ENCODE data around the gene IL1R2. TPM values are rescaled to one million over a fixed set of nuclear protein-coding genes. Genes with fewer than 3 reads are reported as not detected.
A peak's percentile ranks its signal among the peaks of the same experiment; 100 is the strongest.

Gene IL1R2
- total RNA-seq, 1 donor from 2014 or later, result 0.50 TPM

DNA sequence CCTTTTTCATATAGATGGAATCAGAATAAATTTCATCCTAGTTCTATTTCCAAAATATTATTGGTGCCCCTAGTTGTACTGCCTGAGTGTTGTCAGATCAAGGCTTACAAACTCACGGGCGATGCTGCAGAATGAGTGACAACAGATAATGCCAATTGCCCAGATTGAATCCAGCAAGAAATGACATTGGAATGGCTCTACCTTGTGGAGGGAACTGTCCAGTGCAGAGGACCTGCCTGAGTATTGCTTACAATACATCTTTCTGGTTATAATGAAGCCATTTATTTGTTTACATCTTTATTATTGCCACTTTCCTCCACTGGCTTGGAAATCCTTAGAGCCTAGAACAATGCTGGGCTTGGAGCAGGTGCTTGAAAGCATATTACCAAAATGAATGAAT, 7.8 kb upstream of the IL1R2 start:
- TF ChIP-seq, protein P1, sequence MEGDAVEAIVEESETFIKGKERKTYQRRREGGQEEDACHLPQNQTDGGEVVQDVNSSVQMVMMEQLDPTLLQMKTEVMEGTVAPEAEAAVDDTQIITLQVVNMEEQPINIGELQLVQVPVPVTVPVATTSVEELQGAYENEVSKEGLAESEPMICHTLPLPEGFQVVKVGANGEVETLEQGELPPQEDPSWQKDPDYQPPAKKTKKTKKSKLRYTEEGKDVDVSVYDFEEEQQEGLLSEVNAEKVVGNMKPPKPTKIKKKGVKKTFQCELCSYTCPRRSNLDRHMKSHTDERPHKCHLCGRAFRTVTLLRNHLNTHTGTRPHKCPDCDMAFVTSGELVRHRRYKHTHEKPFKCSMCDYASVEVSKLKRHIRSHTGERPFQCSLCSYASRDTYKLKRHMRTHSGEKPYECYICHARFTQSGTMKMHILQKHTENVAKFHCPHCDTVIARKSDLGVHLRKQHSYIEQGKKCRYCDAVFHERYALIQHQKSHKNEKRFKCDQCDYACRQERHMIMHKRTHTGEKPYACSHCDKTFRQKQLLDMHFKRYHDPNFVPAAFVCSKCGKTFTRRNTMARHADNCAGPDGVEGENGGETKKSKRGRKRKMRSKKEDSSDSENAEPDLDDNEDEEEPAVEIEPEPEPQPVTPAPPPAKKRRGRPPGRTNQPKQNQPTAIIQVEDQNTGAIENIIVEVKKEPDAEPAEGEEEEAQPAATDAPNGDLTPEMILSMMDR (IDR thresholded peaks at IDR 0.05; ENCODE audit: insufficient read depth, low read length, poor library complexity, severe bottlenecking), result peak; percentile 50
- Histone ChIP-seq H3K36me3 (ENCODE audit: control insufficient read depth, insufficient read depth, low read length) (no peaks in the 10 kb centered on the region), H3K27me3 (ENCODE audit: control insufficient read depth, insufficient read depth, low read length) (no peaks in the 10 kb centered on the region), H3K4me3 (ENCODE audit: low read depth, low read length) (no peak overlapping the region)
- DNase-seq (ENCODE audit: low read depth), result no peak

DNA sequence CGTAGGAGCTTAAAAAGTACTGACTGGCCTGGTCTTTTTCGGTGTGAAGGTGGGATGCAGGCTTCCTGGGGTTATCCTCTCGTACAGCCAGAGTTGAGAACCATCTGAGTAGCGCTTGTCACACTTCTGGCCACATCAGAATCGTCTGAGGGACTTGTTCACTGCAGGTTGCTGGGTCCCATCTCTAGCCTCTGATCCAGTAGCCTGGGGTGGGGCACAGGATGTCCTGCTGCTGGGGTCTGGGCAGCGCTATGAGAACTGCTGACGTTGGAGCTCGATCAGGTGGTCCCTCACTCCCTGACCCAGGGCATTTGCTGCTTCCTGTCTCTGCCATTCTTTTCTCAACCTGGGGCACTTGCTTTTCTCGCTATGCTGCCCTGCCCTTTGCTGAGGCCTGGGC, 7.1 kb upstream of the IL1R2 start:
- TF ChIP-seq, protein P1 (IDR thresholded peaks at IDR 0.05; ENCODE audit: insufficient read depth, low read length, poor library complexity, severe bottlenecking), result no peak
- H3K36me3 ChIP-seq (ENCODE audit: control insufficient read depth, insufficient read depth, low read length), result no peaks in the 10 kb centered on the region
- no peak for DNase-seq (ENCODE audit: low read depth)
- H3K27me3 ChIP-seq (ENCODE audit: control insufficient read depth, insufficient read depth, low read length), result no peaks in the 10 kb centered on the region
- H3K4me3 ChIP-seq (ENCODE audit: low read depth, low read length), result no peak overlapping the region

DNA sequence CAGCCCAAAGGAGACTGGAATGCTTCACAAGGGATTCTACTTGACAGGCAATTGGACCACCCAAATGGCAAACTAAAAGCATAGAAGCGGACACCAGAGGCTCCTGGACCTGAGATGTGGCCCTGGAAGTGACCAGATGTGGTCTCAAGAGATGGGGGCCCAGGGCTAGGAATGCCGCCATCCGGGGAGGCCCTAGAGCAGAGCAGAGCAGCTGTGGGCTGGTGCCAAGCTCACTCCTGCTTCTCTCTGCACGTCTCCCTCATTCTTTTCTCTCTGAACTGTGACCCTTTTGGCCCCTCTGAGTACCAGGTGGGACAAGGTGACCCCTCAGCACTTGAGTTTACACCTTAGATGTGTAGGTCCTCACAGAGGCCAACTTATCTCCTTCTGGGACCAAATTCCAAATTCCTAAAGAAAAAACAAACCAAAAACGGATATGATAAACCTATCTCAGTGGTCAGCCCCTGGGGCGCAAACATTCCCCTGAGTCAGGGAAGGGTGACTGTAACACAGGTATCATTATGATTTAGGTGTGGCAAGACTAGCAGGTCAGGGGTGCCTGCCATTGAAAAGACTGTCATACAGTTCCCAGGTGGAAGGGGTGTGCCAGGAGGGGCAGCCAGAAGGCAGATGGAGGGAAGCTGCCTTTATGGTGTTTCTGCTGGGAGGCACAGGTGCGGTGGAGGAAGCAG, 6.5 kb upstream of the IL1R2 start:
- H3K36me3 ChIP-seq (ENCODE audit: control insufficient read depth, insufficient read depth, low read length), result no peaks in the 10 kb centered on the region
- H3K4me3 ChIP-seq (ENCODE audit: low read depth, low read length), result no peak overlapping the region
- DNase-seq (ENCODE audit: low read depth), result no peak

DNA sequence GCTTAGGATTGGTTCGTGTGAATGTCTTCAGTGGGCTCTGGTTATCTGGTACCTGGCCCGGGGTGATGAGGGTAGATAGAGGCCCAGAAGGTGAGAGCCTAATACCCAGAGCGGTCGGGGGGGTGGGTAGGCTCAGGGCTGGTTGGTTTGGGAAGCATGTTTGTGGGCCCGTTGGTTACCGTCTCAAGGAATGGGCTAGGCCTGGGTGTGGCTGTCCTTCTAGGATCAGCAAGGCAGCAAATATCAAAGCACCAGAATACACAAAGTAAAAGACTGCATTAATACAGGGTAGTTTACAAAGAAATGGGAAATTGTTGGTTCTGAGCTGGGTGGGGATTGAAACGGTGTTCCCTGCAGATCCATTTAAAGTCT, 6.0 kb upstream of the IL1R2 start:
- DNase-seq (ENCODE audit: low read depth), result no peak
- H3K27me3 ChIP-seq (ENCODE audit: control insufficient read depth, insufficient read depth, low read length), result no peaks in the 10 kb centered on the region
- no peak overlapping the region for H3K4me3 ChIP-seq (ENCODE audit: low read depth, low read length)
- TF ChIP-seq, protein P1 (IDR thresholded peaks at IDR 0.05; ENCODE audit: insufficient read depth, low read length, poor library complexity, severe bottlenecking), result no peak
- no peaks in the 10 kb centered on the region for H3K36me3 ChIP-seq (ENCODE audit: control insufficient read depth, insufficient read depth, low read length)

More for the DNA sequence above, 6.5 kb upstream of the IL1R2 start:
- H3K27me3 ChIP-seq (ENCODE audit: control insufficient read depth, insufficient read depth, low read length), result no peaks in the 10 kb centered on the region
- TF ChIP-seq, protein P1 (IDR thresholded peaks at IDR 0.05; ENCODE audit: insufficient read depth, low read length, poor library complexity, severe bottlenecking), result no peak

DNA sequence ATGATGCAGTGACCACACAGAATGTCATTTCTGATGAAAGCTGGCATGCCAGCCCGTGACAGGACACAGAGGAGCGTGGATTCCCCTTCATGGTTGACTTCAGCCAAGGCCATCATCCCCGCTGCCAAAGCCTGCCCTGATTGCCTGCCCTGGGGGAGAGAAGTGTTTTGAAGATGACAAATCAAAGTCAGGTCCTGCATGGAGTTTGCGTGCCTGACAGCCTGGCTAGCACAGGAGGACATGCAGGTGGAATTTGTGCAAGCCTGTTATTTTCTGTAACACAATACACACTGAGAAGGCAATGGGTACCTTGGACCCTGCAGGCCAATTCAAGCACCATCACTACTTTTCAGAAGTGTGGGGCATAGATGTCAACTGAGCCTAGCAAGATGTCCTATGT, 5.4 kb upstream of the IL1R2 start:
- Histone ChIP-seq H3K4me3 (ENCODE audit: low read depth, low read length) (no peak overlapping the region), H3K27me3 (ENCODE audit: control insufficient read depth, insufficient read depth, low read length) (no peaks in the 10 kb centered on the region), H3K36me3 (ENCODE audit: control insufficient read depth, insufficient read depth, low read length) (no peaks in the 10 kb centered on the region)
- no peak for DNase-seq (ENCODE audit: low read depth)
- TF ChIP-seq, protein P1 (IDR thresholded peaks at IDR 0.05; ENCODE audit: insufficient read depth, low read length, poor library complexity, severe bottlenecking), result no peak

Data from kidney epithelial cell (primary cell).